Myocyte (in vitro differentiated cells): ENCODE measurements around the gene STKLD1. TPM values are rescaled to one million over a fixed set of nuclear protein-coding genes. Genes with fewer than 3 reads are reported as not detected.
"Not testable (repeated sequence)": the region's sequence is repeated elsewhere in the genome, so short reads cannot be mapped to it uniquely, and the experiment has no call there.

Source experiments
- DNase-seq: peaks from one replicate; pipeline ENCODE4 v3.0.0-alpha.2; 2012; ENCODE audit warnings: low read depth
- total RNA-seq: library from RNA; depleted of rRNA; stranded (reverse); fragments of >200 nt; gene quantifications from 2 replicates; pipeline ENCODE4 v1.2.3, GENCODE V29; 2014

Gene STKLD1
- total RNA-seq, 1 donor from 2014 or later = 0.21 TPM

DNA sequence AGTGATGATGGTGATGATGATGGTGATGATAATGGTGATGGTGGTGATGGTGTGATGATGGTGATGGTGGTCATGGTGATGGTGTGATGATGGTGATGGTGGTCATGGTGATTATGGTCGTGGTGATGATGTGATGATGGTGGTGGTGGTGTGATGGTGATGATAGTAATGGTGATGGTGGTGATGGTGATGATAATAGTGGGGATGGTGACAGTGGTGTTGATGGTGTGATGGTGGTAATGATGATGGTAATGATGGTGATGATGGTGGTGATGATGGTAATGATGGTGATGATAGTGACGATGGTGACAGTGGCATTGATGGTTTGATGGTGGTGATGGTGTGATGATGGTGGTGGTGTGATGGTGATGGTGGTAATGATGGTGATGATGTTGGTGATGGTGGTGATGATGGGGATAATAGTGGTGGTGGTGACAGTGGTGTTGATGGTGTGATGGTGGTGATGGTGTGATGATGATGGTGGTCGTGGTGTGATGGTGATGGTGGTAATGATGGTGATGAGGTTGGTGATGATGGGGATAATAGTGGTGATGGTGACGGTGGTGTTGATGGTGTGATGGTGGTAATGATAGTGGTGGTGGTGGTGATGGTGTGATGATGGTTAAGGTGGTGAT is 6.5 kb downstream of the STKLD1 start:
- DNase-seq = no peak

- no peak for DNase-seq
Measured at GRCh38 chr9:133383438-133383837, 7.3 kb downstream of the STKLD1 start.

DNA sequence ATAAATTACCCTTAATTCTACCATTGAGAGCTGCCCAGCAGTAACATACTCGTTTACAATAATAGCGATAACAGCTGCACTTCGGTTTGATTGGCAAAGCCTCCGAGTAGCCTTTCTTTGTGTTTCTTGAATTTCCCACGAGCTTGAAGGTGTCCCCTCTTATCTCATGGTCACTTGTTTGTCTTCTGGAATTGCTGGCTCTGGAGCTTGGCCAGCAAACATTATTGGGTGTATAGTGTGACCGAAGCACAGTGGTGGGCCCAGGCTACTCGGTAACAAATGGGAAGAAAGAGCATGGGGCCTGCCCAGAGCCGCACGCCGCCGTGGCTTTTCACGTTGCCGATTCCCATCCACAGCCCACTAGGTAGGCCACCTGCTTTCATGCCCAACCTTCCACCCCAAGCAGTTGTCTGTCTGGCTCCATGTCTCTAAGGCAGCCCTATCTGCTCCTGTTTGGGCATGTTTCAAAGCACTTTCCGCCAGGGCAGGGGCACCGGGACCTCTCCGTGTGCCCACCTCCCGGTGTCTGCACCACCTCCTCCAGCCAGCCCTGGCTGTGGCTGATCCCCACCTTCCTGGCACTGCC is 8.7 kb downstream of the STKLD1 start:
- no peak for DNase-seq

- no peak for DNase-seq
Measured at GRCh38 chr9:133385452-133385851, 9.3 kb downstream of the STKLD1 start.

DNA sequence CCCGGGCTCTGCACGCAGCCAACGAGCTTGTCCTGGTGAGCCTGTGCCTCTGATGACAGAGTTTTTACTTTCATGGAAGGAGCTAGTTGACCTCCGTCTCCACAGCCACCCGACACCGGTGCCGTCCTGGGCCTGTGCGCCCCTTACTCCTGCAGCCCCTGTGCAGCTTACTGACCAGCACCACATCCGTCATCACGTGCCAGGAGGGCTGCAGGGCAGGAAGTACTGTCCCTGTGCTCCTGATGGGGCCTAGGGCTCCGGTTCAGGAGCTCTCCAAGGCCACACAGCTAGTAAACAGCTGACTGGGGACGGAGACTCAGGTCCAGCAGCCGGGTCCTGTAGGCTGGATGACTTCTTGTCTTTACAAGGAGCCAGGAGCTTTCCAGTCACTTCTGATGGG is 10.2 kb downstream of the STKLD1 start:
- no peak for DNase-seq

GRCh38 chr9:133387680-133388079 is 11.5 kb downstream of the STKLD1 start:
- no peak for DNase-seq

GRCh38 chr9:133389025-133389557 is 12.9 kb downstream of the STKLD1 start:
- DNase-seq = no peak

DNA sequence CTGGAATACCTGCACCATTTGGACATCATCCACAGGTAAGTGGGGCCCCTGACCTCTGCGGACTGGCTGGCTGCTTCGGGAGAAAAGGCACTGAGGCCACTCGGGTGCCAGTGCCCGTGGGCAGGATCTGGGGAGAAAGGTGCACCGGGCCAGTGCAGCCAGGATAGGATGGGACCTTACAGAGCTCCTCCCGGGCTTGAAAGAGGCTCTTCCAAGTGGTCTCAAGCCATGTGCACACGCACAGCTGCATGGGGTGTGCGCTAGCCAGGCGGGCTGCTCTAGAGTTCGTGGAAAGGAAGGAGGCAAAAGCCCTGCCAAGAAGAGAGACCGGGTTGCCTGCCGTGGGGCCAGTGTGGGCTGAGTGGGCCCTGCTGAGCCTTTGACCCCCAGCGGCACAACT is 13.4 kb downstream of the STKLD1 start:
- DNase-seq = no peak

DNA sequence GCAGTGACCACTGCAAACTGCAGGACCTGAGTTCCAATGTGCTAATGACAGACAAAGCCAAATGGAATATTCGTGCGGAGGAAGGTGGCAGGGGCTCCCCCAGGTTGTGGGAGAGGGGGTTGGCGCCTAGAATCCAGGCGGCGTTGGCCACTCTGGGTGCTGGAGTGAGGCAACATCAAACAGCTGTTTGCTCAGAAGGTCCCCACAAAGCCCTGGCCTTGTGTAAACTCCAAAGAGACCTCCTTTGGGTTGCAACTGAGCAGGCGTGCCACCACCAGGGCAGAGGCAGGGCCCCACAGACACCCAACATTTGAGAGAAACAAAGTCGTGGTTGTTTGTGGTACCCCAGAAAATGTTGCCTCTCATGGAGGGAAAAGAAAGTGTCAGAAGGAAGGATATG is 14.5 kb downstream of the STKLD1 start:
- DNase-seq = no peak

DNA sequence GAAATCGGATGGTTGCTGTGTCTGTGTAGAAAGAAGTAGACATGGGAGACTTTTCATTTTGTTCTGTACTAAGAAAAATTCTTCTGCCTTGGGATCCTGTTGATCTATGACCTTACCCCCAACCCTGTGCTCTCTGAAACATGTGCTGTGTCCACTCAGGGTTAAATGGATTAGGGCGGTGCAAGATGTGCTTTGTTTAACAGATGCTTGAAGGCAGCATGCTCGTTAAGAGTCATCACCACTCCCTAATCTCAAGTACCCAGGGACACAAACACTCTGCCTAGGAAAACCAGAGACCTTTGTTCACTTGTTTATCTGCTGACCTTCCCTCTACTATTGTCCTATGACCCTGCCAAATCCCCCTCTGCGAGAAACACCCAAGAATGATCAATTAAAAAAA is 15.3 kb downstream of the STKLD1 start:
- not testable (repeated sequence) for DNase-seq

DNA sequence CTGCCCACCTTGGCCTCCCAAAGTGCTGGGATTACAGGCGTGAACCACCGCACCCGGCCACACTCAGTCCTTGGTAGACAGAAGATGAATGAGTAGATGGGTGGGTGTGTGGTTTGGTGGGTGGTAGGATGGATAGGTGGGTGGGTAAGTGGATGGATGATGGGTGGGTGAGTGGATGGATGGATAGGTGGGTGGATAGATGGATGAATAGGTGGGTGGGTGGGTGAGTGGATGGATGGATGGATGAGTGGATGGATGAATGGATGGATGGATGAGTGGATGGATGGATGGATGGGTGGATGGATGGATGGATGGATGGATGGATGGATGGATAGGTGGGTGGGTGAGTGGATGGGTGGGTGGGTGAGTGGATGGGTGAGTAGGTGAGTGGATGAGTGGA is 16.1 kb downstream of the STKLD1 start:
- DNase-seq = not testable (repeated sequence)

DNA sequence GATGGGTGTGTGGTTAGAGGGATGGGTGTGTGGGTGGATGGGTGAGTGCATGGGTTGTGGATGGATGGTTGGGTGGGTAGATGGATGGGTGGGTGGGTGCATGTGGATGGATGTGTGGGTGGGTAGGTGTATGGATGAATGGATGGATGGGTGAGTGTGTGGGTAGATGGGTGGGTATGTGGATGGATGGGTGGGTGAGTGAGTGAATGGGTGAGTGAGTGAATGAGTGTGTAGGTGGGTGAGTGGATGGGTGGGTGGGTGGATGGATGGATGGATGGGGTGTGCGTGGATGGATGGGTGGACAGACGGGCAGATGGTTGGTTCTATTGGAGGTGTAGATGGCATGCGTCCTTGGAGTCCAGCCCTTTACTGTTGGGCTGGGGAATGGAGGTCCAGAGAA is 17.2 kb downstream of the STKLD1 start:
- DNase-seq = no peak

DNA sequence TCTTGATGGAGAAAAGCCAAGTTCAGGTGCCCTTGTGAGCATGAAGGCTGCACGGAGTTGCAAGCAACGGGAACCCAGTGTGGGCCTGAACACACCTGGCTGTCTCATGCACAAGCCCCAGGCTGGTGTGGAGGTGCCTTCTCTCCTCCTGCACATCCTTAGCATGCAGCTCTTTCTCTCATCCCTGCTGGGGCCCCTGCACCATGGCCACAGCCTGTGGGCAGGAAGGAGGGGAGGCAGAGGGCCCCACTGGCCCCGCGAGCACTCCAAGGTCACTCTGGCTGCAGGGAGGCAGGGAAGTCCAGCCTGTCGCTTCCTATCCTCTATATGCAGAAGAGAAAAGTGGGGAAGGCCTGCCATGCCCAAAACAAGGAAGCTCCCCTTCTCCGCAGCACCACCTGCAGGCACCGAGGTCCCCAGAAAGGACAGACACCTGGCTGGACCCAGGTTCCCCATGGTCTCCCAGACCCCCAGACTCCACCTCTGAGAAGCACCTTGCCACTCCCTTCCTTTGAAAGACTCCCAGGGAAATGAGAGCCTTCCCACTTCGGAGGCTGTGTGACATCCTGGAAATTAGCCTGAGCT is 18.6 kb downstream of the STKLD1 start:
- no peak for DNase-seq

DNA sequence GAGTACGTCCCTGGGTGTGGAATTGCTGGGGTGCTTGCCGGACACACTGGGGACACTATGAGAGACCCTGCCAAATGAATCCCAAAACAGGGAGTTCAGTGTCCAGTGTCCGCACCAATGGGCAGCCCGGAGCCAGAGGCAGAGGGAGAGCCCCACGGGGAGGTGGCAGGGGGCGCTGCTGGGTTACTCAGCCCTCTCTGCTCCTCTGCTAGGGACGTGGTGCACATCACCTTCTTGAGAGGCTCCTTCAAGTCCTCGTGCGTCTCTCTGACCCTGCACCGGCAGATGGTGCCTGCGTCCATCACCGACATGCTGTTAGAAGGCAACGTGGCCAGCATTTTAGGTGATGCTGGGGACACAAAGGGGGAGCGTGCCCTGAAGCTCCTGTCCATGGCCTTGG is 20.8 kb downstream of the STKLD1 start:
- peak; percentile 15 for DNase-seq

DNA sequence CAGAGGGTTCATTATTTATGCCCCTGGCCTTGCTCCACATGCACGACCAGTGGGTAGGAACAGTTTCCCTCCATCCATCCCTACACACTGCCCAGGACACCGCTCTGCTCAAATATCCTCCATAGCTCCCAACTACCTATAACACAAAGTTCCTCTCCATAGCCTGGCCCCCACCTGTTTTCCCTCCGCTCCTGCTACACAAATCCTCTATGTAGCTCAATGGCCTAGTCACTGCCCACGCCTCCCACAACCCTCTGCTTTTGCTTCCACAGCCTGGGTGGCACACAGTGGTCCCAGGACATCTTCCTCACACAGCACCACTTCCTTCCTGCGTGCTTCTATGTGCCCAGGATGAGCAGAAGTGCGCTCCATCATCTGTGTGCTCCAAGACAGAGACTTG is 21.2 kb downstream of the STKLD1 start:
- DNase-seq = no peak

DNA sequence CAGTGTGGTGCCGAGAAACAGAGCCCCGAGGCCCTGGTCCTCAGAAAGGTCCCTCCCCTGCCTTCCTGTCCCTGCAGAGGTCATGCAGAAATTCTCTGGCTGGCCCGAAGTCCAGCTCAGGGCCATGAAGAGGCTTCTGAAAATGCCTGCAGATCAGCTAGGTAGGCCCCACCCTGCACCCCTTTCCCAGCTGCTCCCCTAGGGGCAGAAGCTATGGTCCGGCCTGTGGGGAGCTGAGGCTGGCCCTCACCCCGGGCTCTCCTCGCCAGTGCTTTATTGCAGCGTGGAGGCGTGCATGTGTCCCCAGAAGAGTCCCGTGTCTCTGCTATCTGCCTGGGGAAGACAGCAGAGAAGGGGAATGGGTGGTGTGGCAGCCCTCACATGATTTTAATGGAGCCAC is 21.7 kb downstream of the STKLD1 start:
- no peak for DNase-seq

- no peak for DNase-seq
Measured at GRCh38 chr9:133400292-133400691, 24.1 kb downstream of the STKLD1 start.

DNA sequence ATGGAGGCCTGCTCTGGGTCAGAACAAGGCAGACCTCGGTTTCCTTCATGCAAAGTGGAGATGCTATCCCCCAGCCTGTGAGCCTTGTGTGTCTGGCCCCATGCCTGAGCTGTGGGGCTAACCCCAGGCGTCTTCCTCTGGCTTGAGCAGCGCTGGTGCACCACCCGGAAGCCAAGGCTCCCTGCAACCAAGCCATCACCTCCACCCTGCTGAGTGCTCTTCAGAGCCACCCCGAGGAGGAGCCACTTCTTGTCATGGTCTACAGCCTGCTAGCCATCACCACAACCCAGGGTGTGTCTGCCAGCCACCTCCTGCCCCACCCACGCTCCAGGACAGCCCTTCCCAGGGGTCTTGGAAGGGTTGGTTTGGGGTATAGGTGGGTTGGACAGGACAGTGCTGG is 25.4 kb downstream of the STKLD1 start:
- no peak for DNase-seq

DNA sequence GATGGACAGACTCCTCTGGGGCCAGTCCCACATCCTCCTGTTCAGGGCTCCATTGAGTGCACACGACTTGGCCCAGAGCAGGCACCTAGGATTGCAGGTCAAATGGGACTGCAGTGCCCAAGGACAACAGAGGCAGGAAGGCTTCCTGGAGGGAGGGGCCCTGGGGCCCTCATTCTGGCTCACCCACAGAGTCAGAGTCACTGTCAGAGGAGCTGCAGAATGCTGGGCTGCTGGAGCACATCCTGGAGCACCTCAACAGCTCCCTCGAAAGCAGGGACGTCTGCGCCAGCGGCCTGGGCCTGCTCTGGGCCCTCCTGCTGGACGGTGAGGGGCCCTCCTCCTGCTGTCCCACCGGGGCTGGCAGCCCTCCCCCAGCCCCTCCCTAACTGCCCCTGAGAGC is 26.5 kb downstream of the STKLD1 start:
- DNase-seq = no peak

DNA sequence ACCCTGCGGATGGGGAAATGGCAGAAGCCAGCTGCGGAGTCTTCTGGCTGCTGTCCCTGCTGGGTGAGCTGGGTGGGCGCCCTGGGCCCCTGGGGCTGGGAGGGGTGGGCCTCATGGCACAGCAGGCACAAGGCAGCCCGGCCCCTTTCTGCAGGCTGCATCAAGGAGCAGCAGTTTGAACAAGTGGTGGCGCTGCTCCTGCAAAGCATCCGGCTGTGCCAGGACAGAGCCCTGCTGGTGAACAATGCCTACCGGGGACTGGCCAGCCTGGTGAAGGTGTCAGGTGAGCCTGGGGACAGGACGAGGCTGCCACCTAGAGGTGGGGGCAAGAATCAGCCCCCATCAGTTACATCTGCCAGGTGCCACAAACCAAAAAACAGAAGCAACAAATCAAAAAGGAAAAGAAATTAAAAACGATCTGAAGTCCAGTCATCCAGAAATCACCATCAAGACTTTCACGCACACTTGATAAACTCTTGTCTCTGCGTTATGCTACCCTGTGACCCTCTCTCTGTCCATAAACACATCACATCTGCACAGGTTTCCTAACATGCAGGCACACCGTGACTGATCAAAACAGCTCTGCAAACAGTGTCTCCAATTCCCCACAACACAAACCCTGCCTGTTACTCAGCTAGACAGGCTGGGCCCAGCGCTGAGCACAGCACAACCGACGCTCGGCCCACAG is 27.7 kb downstream of the STKLD1 start:
- DNase-seq = no peak

- DNase-seq = no peak
Measured at GRCh38 chr9:133404454-133405002, 28.4 kb downstream of the STKLD1 start.
